Activated naive CD8-positive, alpha-beta T cell treated with anti-CD3 and anti-CD28 coated beads, Interleukin-2, amount 10 ng/mL, durations not matched to agents 7 days and 5 days (primary cell): ENCODE measurements around the gene CDC16. TPM values are rescaled to one million over a fixed set of nuclear protein-coding genes. Genes with fewer than 3 reads are reported as not detected.
"Not testable (repeated sequence)": the region's sequence is repeated elsewhere in the genome, so short reads cannot be mapped to it uniquely, and the experiment has no call there.

Experiments used
- ATAC-seq: fragments of 150-1000 bp; cut with Tn5 transposase; one replicate; pipeline ENCODE4 v1.10.0; 2021; ENCODE audit warnings: low read depth, moderate library complexity
- POLR2A ChIA-PET: fragments of 350-600 bp; sonication (Branson Sonifier 250); formaldehyde crosslinking; loops from one replicate; lab custom pipeline; 2021; ENCODE audit warnings: antibody characterized with exemption; lab: Charles Lee
- DNase-seq: peaks from one replicate; pipeline ENCODE4 v3.0.0; 2021
- H3K27ac Mint-ChIP-seq: one replicate; pipeline ENCODE4 v1.8.0; 2022; ENCODE audit warnings: mild to moderate bottlenecking, mixed read lengths
- H3K27me3 Mint-ChIP-seq: one replicate; pipeline ENCODE4 v1.8.0; 2022; ENCODE audit warnings: mild to moderate bottlenecking, moderate library complexity, mixed read lengths
- H3K36me3 Mint-ChIP-seq: one replicate; pipeline ENCODE4 v1.8.0; 2021; ENCODE audit warnings: mild to moderate bottlenecking, mixed read lengths
- H3K4me1 Mint-ChIP-seq: one replicate; pipeline ENCODE4 v1.8.0; 2021; ENCODE audit warnings: mixed read lengths
- H3K4me3 Mint-ChIP-seq: one replicate; pipeline ENCODE4 v1.8.0; 2022; ENCODE audit warnings: mild to moderate bottlenecking, moderate library complexity, mixed read lengths
- H3K9me3 Mint-ChIP-seq: one replicate; pipeline ENCODE4 v1.8.0; 2021; ENCODE audit warnings: mixed read lengths
- total RNA-seq, 2 experiments: library from RNA; stranded (reverse); gene quantifications; one replicate each; pipeline ENCODE4 v1.2.3, GENCODE V29; 2021

CDC16 gene
- total RNA-seq, 2 experiments from 2014 or later, result 91.1 to 99.7 TPM

GRCh38 chr13:114258589-114258988 lies 23.9 kb downstream of the CDC16 start:
- Mint-ChIP-seq H3K4me3 (no peak overlapping the region), H3K27me3 (no peaks in the 10 kb centered on the region), H3K4me1 (peaks cover 29% of the 10 kb centered on the region), H3K36me3 (peaks cover 49% of the 10 kb centered on the region), H3K27ac (no peak overlapping the region), H3K9me3 (no peaks in the 10 kb centered on the region)
- POLR2A ChIA-PET, result no interaction called here
- no peak for DNase-seq
- no peak for ATAC-seq

GRCh38 chr13:114259374-114259773 lies 24.7 kb downstream of the CDC16 start:
- ATAC-seq (no peak), DNase-seq (no peak)
- Mint-ChIP-seq H3K4me3 (no peak overlapping the region), H3K36me3 (peaks cover 49% of the 10 kb centered on the region), H3K4me1 (peaks cover 32% of the 10 kb centered on the region), H3K9me3 (no peaks in the 10 kb centered on the region), H3K27me3 (no peaks in the 10 kb centered on the region), H3K27ac (no peak overlapping the region)
- POLR2A ChIA-PET, result no interaction called here

GRCh38 chr13:114259974-114260373 lies 25.3 kb downstream of the CDC16 start:
- ATAC-seq, result no peak
- POLR2A ChIA-PET, result no interaction called here
- H3K4me1 Mint-ChIP-seq, result peaks cover 32% of the 10 kb centered on the region

GRCh38 chr13:114260814-114261213 lies 26.1 kb downstream of the CDC16 start:
- no peak overlapping the region for H3K4me3 Mint-ChIP-seq
- peaks cover 41% of the 10 kb centered on the region for H3K36me3 Mint-ChIP-seq
- H3K27ac Mint-ChIP-seq, result no peak overlapping the region
- no peaks in the 10 kb centered on the region for H3K27me3 Mint-ChIP-seq
- no peaks in the 10 kb centered on the region for H3K9me3 Mint-ChIP-seq
- peaks cover 32% of the 10 kb centered on the region for H3K4me1 Mint-ChIP-seq
- POLR2A ChIA-PET, result no interaction called here
- DNase-seq, result no peak
- no peak for ATAC-seq

More at GRCh38 chr13:114259974-114260373, 25.3 kb downstream of the CDC16 start:
- Mint-ChIP-seq H3K36me3 (peaks cover 43% of the 10 kb centered on the region), H3K27ac (peak overlapping the region; percentile 49), H3K4me3 (no peak overlapping the region), H3K27me3 (no peaks in the 10 kb centered on the region), H3K9me3 (no peaks in the 10 kb centered on the region)
- DNase-seq, result no peak

GRCh38 chr13:114261328-114261965 lies 26.8 kb downstream of the CDC16 start:
- DNase-seq, result no peak
- POLR2A ChIA-PET, result no interaction called here
- H3K9me3 Mint-ChIP-seq, result no peaks in the 10 kb centered on the region
- H3K27ac Mint-ChIP-seq, result no peak overlapping the region
- peaks cover 41% of the 10 kb centered on the region for H3K36me3 Mint-ChIP-seq
- no peak overlapping the region for H3K4me3 Mint-ChIP-seq
- no peaks in the 10 kb centered on the region for H3K27me3 Mint-ChIP-seq
- ATAC-seq, result no peak
- peaks cover 31% of the 10 kb centered on the region for H3K4me1 Mint-ChIP-seq

GRCh38 chr13:114263578-114263977 lies 28.9 kb downstream of the CDC16 start:
- ATAC-seq, result peak; percentile 45
- H3K9me3 Mint-ChIP-seq, result peaks cover 4% of the 10 kb centered on the region
- no peaks in the 10 kb centered on the region for H3K27me3 Mint-ChIP-seq
- peaks cover 52% of the 10 kb centered on the region for H3K36me3 Mint-ChIP-seq
- no peak for DNase-seq
- peak overlapping the region; percentile 69 for H3K4me3 Mint-ChIP-seq
- H3K27ac Mint-ChIP-seq, result peak overlapping the region; percentile 86
- H3K4me1 Mint-ChIP-seq, result peaks cover 38% of the 10 kb centered on the region
- POLR2A ChIA-PET, result no interaction called here

GRCh38 chr13:114264313-114264712 lies 29.6 kb downstream of the CDC16 start:
- H3K9me3 Mint-ChIP-seq, DNase-seq, ATAC-seq, POLR2A ChIA-PET, H3K27ac Mint-ChIP-seq, H3K4me3 Mint-ChIP-seq, H3K27me3 Mint-ChIP-seq: not testable (repeated sequence)
- Mint-ChIP-seq H3K4me1 (peaks cover 41% of the 10 kb centered on the region), H3K36me3 (peaks cover 57% of the 10 kb centered on the region)

GRCh38 chr13:114264886-114265611 lies 30.4 kb downstream of the CDC16 start:
- no peak overlapping the region for H3K27ac Mint-ChIP-seq
- H3K4me1 Mint-ChIP-seq, result peaks cover 40% of the 10 kb centered on the region
- H3K9me3 Mint-ChIP-seq, result peaks cover 4% of the 10 kb centered on the region
- peaks cover 55% of the 10 kb centered on the region for H3K36me3 Mint-ChIP-seq
- no peak overlapping the region for H3K4me3 Mint-ChIP-seq
- no peak for ATAC-seq
- POLR2A ChIA-PET, result no interaction called here
- no peak for DNase-seq
- H3K27me3 Mint-ChIP-seq, result no peaks in the 10 kb centered on the region

- DNase-seq, result no peak
- Mint-ChIP-seq H3K36me3 (peaks cover 51% of the 10 kb centered on the region), H3K9me3 (peaks cover 4% of the 10 kb centered on the region), H3K4me3 (no peak overlapping the region), H3K27ac (no peak overlapping the region), H3K27me3 (no peaks in the 10 kb centered on the region), H3K4me1 (peaks cover 34% of the 10 kb centered on the region)
- ATAC-seq, result no peak
- POLR2A ChIA-PET, result no interaction called here
Observed at GRCh38 chr13:114266241-114266640, 31.5 kb downstream of the CDC16 start.

- Mint-ChIP-seq H3K9me3 (peaks cover 4% of the 10 kb centered on the region), H3K27ac (peak overlapping the region; percentile 17), H3K36me3 (peaks cover 51% of the 10 kb centered on the region), H3K27me3 (no peaks in the 10 kb centered on the region), H3K4me1 (peaks cover 14% of the 10 kb centered on the region), H3K4me3 (peak overlapping the region; percentile 12)
- no peak for DNase-seq
- POLR2A ChIA-PET, result no interaction called here
- ATAC-seq, result peak; percentile 76
Observed at GRCh38 chr13:114268344-114269280, 33.9 kb downstream of the CDC16 start.

GRCh38 chr13:114269281-114269770 lies 34.6 kb downstream of the CDC16 start:
- H3K4me3 Mint-ChIP-seq, result no peak overlapping the region
- no peak overlapping the region for H3K27ac Mint-ChIP-seq
- peaks cover 4% of the 10 kb centered on the region for H3K9me3 Mint-ChIP-seq
- H3K36me3 Mint-ChIP-seq, result peaks cover 50% of the 10 kb centered on the region
- H3K27me3 Mint-ChIP-seq, result no peaks in the 10 kb centered on the region
- POLR2A ChIA-PET, result no interaction called here
- H3K4me1 Mint-ChIP-seq, result peaks cover 12% of the 10 kb centered on the region
- ATAC-seq (no peak), DNase-seq (no peak)

- POLR2A ChIA-PET, result no interaction called here
- ATAC-seq (no peak), DNase-seq (no peak)
- Mint-ChIP-seq H3K4me1 (peaks cover 10% of the 10 kb centered on the region), H3K36me3 (peaks cover 48% of the 10 kb centered on the region), H3K27me3 (no peaks in the 10 kb centered on the region), H3K4me3 (no peak overlapping the region), H3K9me3 (peaks cover 4% of the 10 kb centered on the region), H3K27ac (no peak overlapping the region)
Observed at GRCh38 chr13:114272977-114273376, 38.3 kb downstream of the CDC16 start.

GRCh38 chr13:114275304-114275703 lies 40.6 kb downstream of the CDC16 start:
- DNase-seq (no peak), ATAC-seq (no peak)
- no peaks in the 10 kb centered on the region for H3K9me3 Mint-ChIP-seq
- H3K36me3 Mint-ChIP-seq, result peaks cover 35% of the 10 kb centered on the region
- no peak overlapping the region for H3K27ac Mint-ChIP-seq
- no peak overlapping the region for H3K4me3 Mint-ChIP-seq
- H3K27me3 Mint-ChIP-seq, result no peaks in the 10 kb centered on the region
- H3K4me1 Mint-ChIP-seq, result peaks cover 10% of the 10 kb centered on the region
- POLR2A ChIA-PET, result interaction anchor here (0.9 kb wide), 1 partner anchor 44 kb away, joined by 4 read pairs; no protein-coding TSS in a partner anchor
